ELR (cell line): Measurements from ENCODE around the gene OSGIN1.

Experiments
- DNase-seq: peaks from one replicate; pipeline ENCODE4 v3.0.0-alpha.2; 2015; ENCODE audit warnings: low read depth

Gene OSGIN1, protein sequence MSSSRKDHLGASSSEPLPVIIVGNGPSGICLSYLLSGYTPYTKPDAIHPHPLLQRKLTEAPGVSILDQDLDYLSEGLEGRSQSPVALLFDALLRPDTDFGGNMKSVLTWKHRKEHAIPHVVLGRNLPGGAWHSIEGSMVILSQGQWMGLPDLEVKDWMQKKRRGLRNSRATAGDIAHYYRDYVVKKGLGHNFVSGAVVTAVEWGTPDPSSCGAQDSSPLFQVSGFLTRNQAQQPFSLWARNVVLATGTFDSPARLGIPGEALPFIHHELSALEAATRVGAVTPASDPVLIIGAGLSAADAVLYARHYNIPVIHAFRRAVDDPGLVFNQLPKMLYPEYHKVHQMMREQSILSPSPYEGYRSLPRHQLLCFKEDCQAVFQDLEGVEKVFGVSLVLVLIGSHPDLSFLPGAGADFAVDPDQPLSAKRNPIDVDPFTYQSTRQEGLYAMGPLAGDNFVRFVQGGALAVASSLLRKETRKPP

DNA sequence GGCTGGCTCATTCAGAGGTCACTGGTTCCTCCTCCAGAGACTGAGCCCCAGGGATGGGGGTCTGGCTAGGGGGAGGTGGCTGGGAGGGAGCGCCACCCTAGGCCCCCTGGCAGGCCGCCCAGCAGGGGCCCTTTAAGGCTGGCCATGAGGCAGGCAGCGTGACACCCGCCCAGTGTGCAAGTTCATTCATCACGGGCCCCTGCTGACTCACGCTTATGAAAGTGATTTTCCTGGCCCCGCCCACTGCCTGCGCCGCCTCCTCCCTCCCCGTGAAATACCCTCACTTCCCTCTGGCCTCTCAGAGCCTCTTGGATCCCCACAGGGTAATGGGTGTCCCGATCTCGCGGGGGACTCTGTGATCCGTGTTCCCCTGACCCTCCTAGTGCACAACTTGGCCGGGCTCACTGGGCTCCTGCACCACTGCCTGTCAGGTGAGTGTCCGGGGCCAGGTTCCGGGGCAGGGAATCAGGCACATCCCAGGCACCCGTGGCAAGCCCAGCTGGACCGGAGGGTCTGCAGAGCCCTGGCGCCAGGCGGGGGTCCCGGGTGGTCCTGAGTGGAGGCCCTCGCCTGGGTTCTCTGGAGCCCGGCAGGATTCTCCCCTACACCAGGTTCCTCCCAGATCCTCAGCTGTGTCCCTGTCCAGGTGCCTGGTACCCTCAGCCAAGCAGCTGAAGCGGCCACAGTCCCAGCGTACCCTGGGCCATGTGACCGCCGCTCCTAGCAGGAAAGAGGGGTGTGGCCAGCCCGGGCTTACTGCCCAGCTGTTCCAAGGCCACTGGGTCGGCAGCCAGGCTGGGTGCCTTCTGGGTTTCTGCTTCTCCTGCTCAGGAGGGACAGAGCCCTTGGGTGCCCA lies at the start of gene OSGIN1:
Gene OSGIN1, plus strand, starts transcription at position 301 of the 856 bp plus-strand sequence. CDS start 4,432 bp downstream, outside the sequence.
- DNase-seq, result peak; percentile 98

DNA sequence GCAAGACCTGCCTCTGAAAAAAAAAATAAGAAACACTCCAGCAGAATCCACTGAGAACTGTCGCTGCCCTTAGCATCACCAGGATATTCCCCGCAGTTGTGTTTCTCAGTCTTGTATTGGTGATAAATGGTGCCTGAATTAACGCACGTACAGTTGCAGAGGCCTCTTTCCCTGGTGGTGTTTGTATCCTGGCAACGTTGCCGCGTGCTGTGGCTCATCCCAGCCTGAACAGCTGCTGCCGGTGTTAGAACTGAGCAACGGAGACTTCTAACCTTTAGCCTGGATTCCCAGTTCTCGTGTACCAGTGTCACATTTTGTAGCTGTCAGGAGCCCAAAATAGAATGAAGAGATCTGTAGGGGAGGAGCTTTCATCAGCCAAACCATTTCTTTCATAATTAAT lies 49.3 kb upstream of the OSGIN1 start:
- DNase-seq, result no peak

DNA sequence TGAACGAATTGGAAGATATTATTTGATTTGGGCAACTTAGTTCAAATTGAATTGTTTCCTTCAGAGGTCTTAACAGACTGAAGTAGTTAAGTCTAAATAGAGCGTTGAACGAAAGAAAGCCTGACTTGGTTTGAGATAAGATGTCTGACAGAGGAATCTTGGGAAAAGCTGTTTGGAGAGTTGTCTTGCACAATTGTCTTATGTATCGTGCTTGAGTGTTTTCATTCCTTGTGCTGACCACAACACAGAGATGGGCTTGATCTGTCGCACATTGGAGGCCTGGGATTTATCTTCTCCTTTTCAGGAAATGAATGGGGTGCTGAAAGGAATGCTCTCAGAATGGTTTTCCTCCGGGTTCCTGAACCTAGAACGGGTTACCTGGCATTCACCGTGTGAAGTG lies 46.4 kb upstream of the OSGIN1 start:
- DNase-seq, result no peak

DNA sequence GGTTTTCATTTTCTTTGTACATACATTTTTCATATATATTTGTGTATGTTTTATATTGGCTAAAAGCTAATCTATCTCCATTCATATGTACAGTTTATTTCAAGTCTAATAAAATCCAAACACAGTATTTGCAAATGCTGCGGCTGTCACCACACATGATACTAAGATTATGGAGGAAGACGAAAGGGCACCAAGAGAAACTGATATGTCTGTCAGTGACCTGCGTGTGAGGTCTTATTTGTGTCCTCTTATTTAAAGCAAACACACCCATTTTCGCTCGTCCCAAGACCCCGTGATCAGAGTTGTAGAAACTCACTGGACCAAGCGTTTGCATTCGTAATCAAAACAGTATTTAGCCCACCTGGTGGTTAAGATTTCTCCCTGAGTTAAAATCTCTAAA lies 45.9 kb upstream of the OSGIN1 start:
- DNase-seq, result no peak

DNA sequence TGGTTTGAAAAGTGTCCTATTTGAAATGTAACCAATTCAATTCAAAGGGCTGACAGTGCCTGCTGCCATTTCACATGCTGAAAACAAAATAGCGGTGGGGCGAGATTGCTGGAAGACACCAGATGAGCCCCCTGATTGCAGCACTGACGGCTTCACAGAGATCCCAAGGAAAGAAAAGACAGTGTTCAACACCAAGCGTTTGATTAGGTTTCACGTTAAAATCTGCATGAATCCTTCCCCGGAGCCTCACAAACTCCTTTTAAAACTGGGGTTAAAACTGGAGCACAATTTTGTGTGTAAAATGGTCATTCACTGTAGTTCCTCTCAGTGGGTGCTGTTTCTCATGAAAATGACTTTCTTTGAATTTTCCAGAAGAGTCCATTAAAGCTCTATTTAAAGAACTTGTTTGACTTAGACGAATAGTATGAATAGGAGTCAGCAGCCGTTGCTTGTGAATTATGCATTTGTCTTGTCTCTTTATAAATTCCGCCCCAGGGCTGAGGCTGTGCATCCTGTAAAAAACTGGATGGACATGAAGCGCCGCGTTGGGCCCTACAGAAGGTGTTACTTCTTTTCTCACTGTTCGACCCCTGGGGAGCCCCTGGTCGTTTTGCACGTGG lies 45.3 kb upstream of the OSGIN1 start:
- no peak for DNase-seq

DNA sequence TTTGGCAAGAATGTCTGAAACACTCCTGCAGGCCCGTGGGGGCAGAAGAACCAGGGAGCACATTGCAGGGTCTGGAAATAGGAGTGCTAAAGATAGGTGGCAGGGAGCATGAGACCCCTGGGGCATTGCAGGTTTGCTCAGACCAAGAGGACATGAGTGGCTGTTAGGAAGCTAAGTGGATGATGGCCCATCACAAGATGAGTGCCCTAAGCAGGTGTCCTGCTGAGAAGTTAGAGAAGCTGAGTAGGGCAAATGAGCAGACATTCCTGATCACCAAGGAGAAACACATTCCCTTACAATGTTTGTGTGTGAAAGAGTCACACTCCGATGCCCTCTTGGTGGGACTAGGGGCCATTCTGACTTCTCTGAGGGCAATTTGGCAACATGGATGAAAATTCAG lies 44.2 kb upstream of the OSGIN1 start:
- DNase-seq, result no peak

DNA sequence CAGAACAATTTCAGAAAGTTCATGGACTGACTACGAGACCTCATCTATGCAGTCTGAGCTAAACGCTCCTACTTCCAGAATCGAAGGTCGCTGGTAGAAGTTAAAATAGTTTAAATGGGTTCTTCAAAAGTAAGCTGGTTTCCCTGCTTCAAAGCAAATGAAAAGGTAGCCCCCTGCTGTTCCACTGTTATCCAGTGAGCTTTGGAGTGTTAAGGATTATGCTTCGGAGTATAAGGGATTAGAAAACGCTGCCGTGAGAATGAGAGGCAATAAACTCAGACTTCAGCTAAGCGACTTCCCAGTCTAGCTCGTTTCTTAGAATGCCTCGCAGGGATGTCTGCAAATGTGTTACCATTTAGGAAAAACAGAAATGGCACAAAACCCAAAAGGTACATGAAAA lies 41.8 kb upstream of the OSGIN1 start:
- no peak for DNase-seq

DNA sequence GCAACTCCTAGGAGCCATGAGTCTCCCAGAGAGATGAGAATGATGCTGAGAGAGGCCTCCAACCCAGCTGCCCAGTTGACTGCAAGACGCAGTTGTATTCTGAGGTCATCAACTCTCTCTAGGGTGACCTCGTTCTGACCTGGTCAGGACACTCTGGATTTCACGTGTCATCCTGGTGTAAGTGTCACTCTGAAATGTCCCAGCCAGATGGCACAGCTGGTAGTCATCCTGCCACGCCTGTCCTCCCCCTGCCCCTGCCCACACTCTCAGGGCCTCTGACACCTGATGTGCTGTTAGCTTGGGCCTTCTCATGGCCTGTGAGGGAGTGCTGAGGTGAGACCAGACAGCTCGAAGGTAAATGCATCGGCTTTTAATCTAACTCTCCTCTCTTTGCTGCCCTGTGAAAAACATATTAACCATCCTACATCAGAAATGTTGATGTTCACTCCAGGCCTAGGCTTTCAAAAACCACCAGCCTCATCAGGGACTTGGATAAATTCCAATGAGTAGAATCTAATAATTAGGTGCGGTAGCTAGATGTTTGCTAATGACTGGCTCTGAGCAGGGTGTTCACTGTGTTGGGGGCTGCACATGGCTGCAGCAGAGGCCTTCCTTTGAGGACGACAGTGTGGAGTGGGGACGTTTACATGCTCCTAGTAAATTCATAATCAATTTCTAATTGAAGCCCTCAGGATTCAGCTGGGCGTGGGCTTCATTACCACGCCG lies 40.4 kb upstream of the OSGIN1 start:
- no peak for DNase-seq

DNA sequence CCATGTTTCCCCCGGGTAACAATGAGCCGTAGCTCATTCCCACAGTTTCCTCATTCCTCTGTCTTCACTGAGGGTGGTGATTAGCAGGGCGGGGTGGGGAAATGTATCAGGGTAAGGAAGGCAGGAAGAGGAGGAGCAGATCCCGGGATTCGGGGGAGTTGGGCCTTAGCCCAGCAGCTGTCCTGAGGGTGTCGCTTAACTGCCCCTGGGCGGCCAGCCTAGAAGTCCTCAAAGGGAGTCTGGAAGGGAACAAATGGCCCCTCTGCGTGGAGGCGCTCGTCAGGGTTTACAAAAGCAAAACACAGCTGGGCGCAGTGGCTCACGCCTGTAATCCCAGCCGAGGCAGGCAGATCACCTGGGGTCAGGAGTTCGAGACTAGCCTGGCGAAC lies 39.8 kb upstream of the OSGIN1 start:
- no peak for DNase-seq

DNA sequence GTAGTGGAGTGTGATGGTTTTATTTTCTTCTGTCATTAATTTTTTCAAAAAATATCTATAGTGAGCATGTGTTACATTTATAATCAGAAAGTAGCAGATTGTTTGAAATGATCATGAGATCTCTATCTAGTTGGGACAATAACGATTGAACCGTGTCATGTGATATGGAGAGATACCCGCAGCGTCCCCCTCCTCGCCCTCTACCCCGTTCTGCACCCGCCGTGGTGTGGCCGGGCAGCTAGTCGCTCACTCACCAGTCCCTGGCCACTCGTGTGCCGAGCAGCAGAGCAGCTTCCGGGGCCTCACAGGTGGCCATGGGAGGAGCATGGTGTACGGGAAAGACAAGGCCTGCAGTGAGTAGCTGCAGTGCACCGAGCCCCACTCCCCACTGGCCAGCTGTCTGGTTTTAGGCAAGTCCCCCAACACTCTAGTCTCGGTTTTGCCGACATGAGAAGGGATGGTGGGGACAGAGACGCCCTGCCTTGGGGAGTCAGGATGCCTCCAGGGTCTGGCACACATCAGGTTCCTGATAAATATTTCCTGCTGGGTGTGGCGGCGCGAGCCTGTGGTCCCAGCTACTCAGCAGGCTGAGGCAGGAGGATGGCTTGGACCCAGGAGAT lies 38.8 kb upstream of the OSGIN1 start:
- no peak for DNase-seq

DNA sequence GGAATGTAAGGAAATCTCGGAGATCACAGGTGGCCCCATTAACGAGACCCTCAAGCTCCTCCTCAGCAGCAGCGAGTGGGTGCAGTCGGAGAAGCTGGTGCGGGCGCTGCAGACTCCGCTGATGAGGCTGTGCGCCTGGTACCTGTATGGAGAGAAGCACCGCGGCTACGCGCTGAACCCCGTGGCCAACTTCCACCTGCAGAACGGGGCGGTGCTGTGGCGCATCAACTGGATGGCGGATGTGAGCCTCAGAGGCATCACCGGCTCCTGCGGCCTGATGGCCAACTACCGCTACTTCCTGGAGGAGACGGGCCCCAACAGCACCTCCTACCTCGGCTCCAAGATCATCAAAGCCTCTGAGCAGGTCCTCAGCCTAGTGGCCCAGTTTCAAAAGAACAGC lies 38.0 kb upstream of the OSGIN1 start:
- DNase-seq, result no peak

DNA sequence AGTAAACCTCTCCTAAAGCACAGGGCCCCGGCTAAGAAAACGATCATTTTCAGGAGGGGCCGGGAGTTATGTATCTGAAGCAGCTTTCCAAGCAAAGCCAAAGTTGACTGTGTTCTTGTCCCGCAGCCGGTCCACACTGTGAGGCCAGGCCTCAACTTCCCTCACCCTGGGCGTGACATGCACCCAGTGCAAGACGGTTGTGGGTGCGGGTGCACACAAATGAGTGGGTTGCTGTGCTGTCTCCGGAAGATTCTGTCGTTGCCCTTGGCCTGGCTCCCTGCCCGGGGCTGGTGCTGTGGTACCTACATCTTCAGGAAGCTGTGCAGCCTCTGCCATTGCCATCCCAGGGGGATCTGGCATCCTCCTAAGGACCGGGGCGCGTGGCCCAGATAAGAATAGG lies 37.5 kb upstream of the OSGIN1 start:
- DNase-seq, result no peak

DNA sequence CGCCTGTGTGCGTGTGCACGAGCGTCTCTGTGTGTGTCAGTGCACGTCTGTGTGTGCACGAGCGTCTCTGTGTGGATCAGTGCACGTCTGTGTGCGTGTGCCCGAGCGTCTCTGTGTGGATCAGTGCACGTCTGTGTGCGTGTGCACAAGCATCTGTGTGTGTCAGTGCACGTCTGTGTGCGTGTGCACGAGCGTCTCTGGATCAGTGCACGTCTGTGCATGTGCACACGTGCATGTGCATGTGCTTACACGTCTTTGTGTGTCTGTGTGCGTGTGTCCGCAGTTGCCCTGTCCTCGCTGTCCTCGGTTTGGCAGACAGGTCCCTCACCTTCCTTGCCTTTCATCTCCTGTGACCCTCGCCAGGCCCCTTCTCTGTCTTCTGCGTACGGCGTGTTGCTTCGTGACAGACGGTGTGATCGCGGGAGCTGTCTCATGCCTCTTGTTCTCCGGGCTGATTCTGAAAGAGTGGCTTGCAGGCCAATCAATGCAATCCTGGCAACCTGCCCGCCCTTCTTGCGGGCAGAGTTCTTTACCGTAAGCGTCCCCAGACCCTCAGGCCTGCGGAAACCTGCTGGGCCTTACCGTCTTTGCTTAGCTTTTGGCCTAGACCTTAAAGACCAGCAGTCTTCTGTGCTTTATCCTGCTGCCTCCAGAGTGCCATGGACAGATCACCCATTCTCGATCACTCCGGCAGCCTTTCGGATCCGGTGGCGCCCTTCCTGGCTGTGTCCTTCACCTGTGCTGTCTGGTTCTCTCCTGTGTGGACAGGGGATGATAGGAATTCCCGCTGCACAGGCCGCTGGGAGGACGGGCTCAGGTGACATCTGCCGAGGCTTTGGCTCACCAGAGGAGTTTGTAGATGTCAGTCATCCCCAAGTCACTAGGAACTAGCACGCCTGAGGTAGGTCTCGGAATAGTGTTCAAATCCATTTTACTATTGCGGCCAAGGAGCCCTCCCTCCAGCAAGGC lies 35.6 kb upstream of the OSGIN1 start:
- DNase-seq, result no peak

DNA sequence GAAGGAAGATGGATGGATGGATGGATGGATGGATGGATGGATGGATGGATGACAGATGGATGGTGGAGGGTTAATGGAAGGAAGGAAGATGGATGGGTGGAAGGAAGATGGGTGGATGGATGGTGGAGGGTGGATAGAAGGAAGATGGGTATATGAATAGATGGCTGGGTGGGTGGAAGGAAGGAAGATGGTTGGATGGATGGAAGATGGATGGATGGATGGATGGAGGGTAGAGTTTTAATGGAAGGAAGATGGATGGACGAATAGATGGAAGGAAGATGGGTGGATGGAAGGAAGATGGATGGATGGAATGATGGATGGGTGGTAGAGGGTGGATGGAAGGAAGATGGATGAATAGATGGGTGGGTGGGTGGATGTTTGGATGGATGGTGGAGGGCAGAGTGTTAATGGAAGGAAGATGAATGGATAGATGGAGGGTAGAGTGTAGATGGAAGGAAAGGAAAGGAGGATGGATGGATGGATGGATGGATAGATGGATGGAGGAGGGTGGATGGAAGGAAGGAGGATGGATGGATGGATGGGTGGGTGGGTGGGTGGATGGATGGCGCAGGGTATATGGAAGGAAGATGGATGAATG lies 32.0 kb upstream of the OSGIN1 start:
- DNase-seq, result no peak

DNA sequence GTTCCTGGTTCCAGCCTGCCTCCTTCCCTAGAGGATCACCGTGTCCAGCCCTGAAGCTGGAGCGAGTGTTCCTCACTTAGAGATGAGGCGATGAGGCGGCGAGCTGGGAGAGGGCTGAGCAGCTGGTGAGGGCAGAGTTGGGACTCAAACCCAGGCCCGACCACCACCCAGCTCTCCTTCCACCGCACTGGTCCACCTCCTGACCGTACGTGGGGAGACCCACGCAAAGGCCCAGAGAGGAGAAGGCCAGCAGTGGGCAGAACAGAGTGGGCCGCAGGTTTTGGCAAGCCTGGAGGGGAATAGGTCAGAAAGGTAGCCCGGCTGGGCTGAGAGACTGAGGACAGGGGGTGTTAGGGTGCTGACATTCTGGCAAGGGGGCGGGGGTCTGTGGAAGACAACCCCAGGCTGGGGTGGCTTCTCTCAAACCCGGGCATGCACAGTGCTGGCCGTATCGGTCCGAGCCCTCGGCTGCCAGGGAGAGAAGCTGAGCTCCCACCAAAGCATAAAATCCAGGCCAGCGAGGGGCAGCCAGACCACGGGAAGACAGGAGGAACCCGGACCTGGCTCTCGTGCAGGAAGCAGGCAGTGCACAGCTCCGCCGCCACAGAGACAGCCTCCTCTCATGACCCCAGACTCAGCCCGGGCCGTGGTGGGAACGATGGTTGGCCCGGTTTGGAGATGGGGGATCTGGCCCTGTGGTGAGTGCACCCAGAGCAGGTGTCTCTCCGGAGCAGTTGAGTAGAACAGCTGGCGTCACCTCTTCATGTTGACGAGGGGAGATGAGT lies 29.3 kb upstream of the OSGIN1 start:
- no peak for DNase-seq

DNA sequence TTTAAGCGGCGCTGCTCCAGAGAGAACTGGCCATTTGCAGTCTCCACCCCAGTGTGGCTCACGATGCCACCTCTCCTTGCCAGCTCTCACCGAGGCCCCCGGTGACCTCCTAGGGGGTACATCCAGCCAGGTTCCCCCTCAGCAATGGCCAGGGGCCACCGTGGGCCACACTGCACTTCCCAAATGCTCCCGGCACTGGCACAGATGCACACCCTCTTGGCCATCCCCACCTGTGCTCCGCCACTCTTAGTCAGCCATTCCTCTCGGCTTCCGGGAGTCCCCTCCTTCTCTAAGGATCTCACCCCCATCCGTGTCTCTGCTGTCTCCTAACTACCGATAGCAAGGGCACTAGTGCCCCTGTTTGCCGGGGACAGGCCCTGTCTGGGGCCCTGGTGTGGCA lies 28.4 kb upstream of the OSGIN1 start:
- no peak for DNase-seq

DNA sequence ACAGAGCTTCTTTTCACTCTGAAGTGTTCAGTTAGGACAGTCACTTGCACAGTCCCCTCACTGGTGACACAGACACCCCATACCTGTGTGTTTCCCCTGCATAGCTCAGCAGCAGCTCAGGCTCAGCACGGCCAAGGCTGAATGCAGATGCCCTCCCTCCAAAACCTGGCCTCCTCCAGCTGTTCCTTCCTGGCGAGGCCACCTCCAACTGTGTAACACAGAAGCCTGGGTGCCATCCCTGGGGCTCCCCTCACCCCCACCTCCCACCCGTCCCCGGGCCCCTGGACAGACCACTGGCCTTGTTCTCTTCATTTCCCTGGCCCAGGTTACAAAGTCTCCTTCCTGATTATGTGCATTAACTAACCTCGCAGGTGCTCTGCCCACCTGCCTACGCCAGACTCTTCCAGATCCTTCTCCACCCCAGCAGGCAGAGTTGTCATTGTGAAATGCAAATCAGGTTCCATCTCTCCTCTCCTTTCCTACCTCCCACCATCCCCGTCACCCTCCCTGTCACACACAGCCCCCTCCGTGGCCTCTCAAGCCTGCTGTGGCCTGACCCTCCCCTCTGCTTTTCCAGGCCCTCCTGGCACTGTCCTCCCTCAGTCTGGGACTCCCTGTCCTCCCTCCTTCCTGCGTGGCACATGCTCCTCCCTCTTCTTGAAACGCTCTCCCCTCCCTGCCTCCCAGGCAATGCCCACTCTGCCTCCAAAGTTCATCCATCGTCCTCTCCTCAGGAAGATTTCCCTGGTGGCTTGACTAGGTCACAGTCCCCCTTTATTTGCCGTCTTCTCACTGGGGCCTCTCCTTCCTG lies 27.7 kb upstream of the OSGIN1 start:
- DNase-seq, result no peak
